Measurements from ENCODE around the gene PATJ. TPM values are rescaled to one million over a fixed set of nuclear protein-coding genes. Genes with fewer than 3 reads are reported as not detected.

The PATJ gene
- total and polyA plus RNA-seq, 2 experiments from 2014 or later, result 20.0 to 44.8 TPM

GRCh38 chr1:62024690-62025089 lies 282.4 kb downstream of the PATJ start:
- no peak overlapping the region for H2AFZ ChIP-seq
- WGBS (ENCODE audit: low lambda C conversion rate, missing lambda C conversion rate), result 96% methylated on average over 2 of the region's 2 CpGs
- no peak overlapping the region for H3K4me3 ChIP-seq
- no peak overlapping the region for H3K27ac ChIP-seq
- TF ChIP-seq CTCF (IDR thresholded peaks at IDR 0.05; ENCODE audit: poor library complexity) (no peak), EZH2phosphoT487 (IDR thresholded peaks at IDR 0.05; ENCODE audit: low read depth, severe bottlenecking, unreplicated experiment) (no peak), EZH2 (IDR thresholded peaks at IDR 0.05; ENCODE audit: borderline replicate concordance) (no peak)
- no peak overlapping the region for H3K4me2 ChIP-seq
- no peaks in the 10 kb centered on the region for H3K4me1 ChIP-seq (ENCODE audit: insufficient read depth)
- no peaks in the 10 kb centered on the region for H3K27me3 ChIP-seq
- H3K36me3 ChIP-seq (replicated peaks; ENCODE audit: insufficient read depth, low read depth), result no peaks in the 10 kb centered on the region
- no peaks in the 10 kb centered on the region for H3K9me2 ChIP-seq (replicated peaks; ENCODE audit: insufficient read depth)
- H3K9me3 ChIP-seq (ENCODE audit: low read depth), result no peaks in the 10 kb centered on the region
- no peaks in the 10 kb centered on the region for H3K79me2 ChIP-seq
- no peak for DNase-seq (ENCODE audit: low spot score)
- no peaks in the 10 kb centered on the region for H4K20me1 ChIP-seq (ENCODE audit: insufficient read depth, poor library complexity, severe bottlenecking)

- Histone ChIP-seq H3K4me2 (no peak overlapping the region), H3K9me3 (ENCODE audit: low read depth) (no peaks in the 10 kb centered on the region), H3K79me2 (no peaks in the 10 kb centered on the region), H4K20me1 (ENCODE audit: insufficient read depth, poor library complexity, severe bottlenecking) (no peaks in the 10 kb centered on the region), H3K4me1 (ENCODE audit: insufficient read depth) (no peaks in the 10 kb centered on the region), H3K9me2 (replicated peaks; ENCODE audit: insufficient read depth) (no peaks in the 10 kb centered on the region), H3K27me3 (no peaks in the 10 kb centered on the region), H2AFZ (no peak overlapping the region), H3K27ac (no peak overlapping the region), H3K4me3 (no peak overlapping the region), H3K36me3 (replicated peaks; ENCODE audit: insufficient read depth, low read depth) (no peaks in the 10 kb centered on the region)
- TF ChIP-seq EZH2 (IDR thresholded peaks at IDR 0.05; ENCODE audit: borderline replicate concordance) (no peak), CTCF (IDR thresholded peaks at IDR 0.05; ENCODE audit: poor library complexity) (no peak), EZH2phosphoT487 (IDR thresholded peaks at IDR 0.05; ENCODE audit: low read depth, severe bottlenecking, unreplicated experiment) (no peak)
- WGBS (ENCODE audit: low lambda C conversion rate, missing lambda C conversion rate), result 71% methylated on average over 4 of the region's 4 CpGs
- DNase-seq (ENCODE audit: low spot score), result no peak
These were observed 282.9 kb downstream of the PATJ start for GRCh38 chr1:62025154-62025553.

DNA sequence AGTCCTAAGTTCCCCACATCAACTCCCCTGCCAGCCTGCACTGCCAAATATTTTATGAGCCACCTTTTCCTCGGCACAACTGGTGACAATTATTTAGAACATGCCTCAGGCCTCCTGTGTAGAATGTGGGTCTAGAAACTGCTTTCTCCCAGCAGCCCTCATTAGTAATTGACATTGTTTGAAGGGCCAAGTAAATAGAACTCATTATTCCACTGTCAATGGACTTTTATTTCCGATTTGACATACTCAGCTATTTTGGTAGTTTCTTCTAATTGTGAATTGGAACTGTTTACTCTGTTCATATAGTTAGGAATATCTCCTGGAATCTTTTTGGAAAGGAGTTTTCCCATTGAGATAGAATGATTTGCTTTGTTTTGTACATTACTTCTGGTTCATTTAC lies 283.6 kb downstream of the PATJ start:
- H3K27me3 ChIP-seq, result no peaks in the 10 kb centered on the region
- no peak overlapping the region for H3K4me3 ChIP-seq
- H3K36me3 ChIP-seq (replicated peaks; ENCODE audit: insufficient read depth, low read depth), result no peaks in the 10 kb centered on the region
- no peaks in the 10 kb centered on the region for H3K9me3 ChIP-seq (ENCODE audit: low read depth)
- WGBS (ENCODE audit: low lambda C conversion rate, missing lambda C conversion rate), result 81% methylated on average over 2 of the region's 2 CpGs
- H3K79me2 ChIP-seq, result no peaks in the 10 kb centered on the region
- TF ChIP-seq CTCF (IDR thresholded peaks at IDR 0.05; ENCODE audit: poor library complexity), result no peak
- no peak for TF ChIP-seq EZH2phosphoT487 (IDR thresholded peaks at IDR 0.05; ENCODE audit: low read depth, severe bottlenecking, unreplicated experiment)
- TF ChIP-seq EZH2 (IDR thresholded peaks at IDR 0.05; ENCODE audit: borderline replicate concordance), result no peak
- DNase-seq (ENCODE audit: low spot score), result no peak
- H4K20me1 ChIP-seq (ENCODE audit: insufficient read depth, poor library complexity, severe bottlenecking), result no peaks in the 10 kb centered on the region
- no peak overlapping the region for H2AFZ ChIP-seq
- H3K4me1 ChIP-seq (ENCODE audit: insufficient read depth), result no peaks in the 10 kb centered on the region
- H3K27ac ChIP-seq, result no peak overlapping the region
- no peaks in the 10 kb centered on the region for H3K9me2 ChIP-seq (replicated peaks; ENCODE audit: insufficient read depth)
- H3K4me2 ChIP-seq, result no peak overlapping the region

DNA sequence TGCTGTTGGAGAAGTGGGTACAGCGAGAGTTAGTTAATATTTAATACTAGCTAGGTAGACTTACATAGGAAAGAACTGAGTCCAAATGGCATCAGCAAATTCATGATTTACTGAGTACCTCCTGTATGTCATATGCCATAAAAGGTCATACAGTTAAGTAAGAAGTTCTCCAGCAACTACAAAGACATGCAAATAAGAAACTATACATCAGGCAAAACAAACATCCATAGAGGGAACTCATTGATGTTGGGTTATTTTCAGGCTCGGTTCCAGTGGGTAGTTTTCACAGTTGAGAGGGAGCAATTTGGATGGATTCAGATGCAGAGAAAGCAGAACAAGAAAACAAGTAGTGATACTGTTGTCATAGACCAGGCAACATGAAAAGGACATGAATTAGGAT lies 287.4 kb downstream of the PATJ start:
- Histone ChIP-seq H3K27ac (no peak overlapping the region), H3K4me2 (no peak overlapping the region), H3K27me3 (no peaks in the 10 kb centered on the region), H3K4me1 (ENCODE audit: insufficient read depth) (no peaks in the 10 kb centered on the region), H3K36me3 (replicated peaks; ENCODE audit: insufficient read depth, low read depth) (no peaks in the 10 kb centered on the region), H2AFZ (no peak overlapping the region), H3K9me3 (ENCODE audit: low read depth) (no peaks in the 10 kb centered on the region), H3K4me3 (no peak overlapping the region), H3K79me2 (no peaks in the 10 kb centered on the region), H3K9me2 (replicated peaks; ENCODE audit: insufficient read depth) (no peaks in the 10 kb centered on the region), H4K20me1 (ENCODE audit: insufficient read depth, poor library complexity, severe bottlenecking) (no peaks in the 10 kb centered on the region)
- no peak for DNase-seq (ENCODE audit: low spot score)
- TF ChIP-seq EZH2phosphoT487 (IDR thresholded peaks at IDR 0.05; ENCODE audit: low read depth, severe bottlenecking, unreplicated experiment), result no peak
- TF ChIP-seq CTCF (IDR thresholded peaks at IDR 0.05; ENCODE audit: poor library complexity), result no peak
- TF ChIP-seq EZH2 (IDR thresholded peaks at IDR 0.05; ENCODE audit: borderline replicate concordance), result no peak
- WGBS (ENCODE audit: low lambda C conversion rate, missing lambda C conversion rate), result 84% methylated on average over 2 of the region's 2 CpGs

All from hepatocyte (in vitro differentiated cells).